Suppressor macrophage treated with lipopolysaccharide for 1 hour (primary cell): ENCODE results near the gene GRK1.

ENCODE experiments used
- DNase-seq, 3 donors: peaks; one replicate each; pipeline ENCODE4 v3.0.0-alpha.2; 2020 to 2022

GRK1 gene

DNA sequence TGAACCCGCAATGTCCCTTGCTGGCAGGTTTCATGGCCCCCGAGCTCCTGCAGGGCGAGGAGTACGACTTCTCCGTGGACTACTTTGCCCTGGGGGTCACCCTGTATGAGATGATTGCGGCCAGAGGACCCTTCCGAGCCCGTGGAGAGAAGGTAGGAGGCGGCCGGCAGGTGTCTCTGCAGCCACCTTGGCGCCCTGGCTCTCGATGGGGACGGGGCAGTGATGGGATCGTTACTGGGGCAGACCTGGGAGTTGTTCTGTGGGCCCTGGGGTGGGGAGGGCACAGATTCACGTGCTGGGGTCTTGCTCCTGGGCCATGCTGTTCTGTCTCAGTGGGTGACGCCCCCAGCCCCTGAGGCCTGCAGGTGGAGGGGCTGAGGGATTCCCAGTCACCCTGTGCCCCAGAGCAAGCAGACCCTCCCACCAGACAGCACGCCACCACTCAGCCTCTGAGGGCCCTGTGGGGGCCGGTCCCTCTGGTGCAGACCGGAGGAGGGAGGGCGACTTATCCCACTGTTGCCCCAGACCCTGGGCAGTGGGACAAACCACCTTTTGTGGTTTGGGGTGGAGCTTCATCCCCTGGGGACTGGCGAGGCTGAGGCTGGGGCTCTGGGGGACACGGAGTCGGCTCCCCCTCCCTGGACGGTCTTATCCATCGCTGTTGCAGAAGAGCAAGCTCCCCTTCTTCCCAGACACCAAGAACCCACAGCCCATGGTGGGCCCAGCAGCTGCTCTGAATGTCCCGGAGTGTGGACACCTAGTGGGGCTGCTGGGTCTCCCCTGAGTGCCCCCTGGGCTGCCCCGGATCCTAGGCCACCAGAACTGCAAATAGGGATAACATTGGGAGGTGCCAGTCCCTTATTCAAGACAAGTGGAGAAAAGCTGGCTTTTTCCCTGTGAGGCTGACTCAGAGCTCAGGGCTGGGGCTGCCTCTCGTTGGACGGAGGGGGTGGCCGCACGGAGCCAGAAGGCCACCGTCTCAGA is 64.5 kb downstream of the GRK1 start:
- no peak for DNase-seq

DNA sequence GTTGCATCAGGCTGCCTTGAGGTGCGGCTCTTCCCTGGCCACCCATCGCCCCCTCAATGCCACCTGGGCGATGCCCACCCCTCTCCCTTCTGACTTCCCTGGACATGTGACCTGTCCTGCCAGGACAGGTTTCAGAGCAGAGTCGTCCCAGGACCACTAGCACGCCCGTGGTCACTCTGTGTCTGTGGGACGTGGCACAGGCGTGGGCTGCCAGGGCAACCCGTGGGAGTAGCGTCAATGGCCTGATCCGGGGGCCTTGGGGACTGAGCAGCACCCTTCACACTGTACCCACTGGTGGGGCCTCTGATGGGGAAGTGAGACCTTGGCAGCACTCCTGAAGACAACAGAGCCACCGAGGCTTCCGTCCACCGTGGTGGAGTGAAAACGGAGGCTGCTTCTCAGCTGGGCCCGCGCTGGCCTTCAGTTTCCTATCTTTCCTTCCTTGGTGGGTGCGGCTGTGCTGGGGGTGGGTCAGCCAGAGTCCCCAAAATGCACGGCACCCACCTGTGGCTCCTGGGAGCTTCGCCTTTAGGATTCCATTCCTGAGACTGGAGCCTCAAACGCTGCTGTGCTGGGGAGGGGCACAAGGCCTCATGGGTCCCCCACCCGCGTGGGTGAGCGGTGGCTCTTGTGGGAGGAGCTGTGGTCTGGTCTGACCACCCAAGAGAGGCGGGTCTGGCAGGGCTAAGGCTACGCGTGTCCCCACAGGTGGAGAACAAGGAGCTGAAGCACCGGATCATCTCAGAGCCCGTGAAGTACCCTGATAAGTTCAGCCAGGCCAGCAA is 65.3 kb downstream of the GRK1 start:
- DNase-seq, result peak in 1 of 3 donors; percentile 7

DNA sequence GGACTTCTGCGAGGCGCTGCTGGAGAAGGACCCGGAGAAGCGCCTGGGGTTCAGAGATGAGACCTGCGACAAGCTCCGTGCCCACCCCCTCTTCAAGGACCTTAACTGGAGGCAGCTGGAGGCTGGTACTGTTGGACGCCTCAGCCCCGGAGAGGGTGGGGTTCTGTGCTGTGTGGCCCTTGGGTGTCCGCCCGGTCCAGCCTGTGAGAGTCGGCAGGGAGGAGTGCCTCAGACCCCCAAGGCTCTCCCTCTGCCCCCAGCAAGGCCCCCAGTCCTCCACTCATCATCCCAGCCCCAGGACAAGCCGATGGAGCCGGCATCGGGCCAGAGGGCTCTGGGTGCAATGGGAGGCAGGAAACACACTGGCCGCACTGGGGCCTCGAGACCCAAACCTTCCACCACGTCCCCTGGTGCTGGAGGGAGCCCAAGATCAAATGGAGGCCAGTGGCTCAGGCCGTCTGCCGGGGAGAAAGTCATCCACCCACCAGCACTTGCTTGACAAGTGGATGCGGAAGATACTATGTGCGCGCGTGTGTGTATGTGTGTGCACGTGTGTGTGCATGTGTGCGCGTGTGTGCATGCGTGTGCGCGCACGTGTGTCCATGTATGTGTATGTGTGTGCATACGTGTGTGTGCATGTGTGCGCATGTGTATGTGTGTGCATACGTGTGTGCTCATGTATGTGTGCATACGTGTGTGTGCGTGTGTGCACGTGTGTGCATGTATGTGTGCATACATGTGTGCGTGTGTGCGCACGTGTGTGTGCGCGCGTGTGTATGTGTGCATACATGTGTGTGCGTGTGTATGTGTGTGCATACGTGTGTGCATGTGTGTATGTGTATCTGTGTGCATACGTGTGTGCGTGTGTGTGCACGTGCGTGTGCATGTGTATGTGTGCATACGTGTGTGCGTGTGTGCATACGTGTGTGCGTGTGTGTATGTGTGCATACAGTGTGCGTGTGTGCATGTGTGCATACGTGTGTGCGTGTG is 66.2 kb downstream of the GRK1 start:
- DNase-seq, result no peak

DNA sequence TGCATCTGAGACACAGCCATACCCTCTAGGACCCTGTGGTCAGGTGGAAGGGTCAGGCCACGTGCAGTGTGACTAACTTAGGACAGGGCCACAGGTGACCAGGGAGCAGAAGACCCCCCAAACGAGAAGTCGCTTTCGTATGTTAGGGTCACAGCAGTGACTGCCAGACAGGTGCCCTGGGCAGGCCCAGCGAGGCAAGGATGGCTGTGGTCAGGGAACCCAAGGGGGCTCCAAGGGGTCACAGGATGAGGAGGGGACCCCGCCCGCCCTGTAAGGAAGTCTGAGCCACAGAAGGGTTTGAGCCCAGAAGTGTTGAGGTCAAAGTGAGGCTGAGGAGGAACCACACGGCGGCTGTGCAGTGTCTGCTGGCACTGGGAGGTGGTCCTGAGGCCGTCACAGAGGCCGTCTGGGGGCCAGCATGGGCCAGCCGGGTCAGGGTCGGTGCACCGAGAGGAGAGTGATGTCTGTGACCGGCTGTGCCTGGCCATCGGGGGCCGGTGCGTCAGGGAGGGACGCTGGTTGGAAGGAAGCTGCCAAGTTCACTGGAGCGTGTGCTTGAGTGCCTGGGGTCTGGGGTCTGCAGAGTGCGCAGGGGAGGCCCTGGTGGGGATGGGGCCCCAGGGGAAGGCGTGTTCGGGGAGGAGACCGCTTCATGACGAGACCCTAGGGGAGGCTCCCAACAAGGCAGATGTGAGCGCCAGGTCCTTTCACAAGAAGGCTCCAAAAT is 67.2 kb downstream of the GRK1 start:
- DNase-seq, result no peak

DNA sequence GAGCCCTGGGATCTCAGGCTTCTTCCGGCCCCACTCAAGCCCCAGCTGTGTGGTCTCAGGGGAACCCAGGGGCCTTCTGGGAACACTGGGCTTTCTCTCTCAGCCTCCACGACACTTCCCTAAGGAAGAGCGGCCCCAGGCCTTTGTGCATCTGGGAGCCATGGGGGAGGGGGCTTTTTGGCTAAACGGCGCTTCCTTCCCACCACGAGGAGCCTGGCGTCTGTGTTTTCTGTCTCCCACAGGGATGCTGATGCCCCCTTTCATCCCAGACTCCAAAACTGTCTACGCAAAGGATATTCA is 67.8 kb downstream of the GRK1 start:
- no peak for DNase-seq

DNA sequence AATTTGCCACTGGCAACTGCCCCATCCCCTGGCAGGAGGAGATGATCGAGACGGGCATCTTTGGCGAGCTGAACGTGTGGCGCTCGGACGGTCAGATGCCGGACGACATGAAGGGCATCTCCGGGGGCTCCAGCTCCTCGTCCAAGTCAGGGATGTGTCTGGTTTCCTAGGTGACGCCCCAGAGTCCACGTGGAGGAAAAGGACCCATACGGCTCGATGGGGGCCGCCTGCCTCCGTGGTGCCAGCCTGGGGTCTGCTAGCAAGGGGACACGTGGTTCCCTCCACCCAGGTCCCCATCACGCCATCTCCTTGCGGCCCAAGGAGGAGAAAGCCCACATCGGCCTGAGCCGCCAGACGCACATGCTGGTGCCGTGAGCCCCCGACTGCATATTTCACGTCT is 68.2 kb downstream of the GRK1 start:
- DNase-seq, result no peak

DNA sequence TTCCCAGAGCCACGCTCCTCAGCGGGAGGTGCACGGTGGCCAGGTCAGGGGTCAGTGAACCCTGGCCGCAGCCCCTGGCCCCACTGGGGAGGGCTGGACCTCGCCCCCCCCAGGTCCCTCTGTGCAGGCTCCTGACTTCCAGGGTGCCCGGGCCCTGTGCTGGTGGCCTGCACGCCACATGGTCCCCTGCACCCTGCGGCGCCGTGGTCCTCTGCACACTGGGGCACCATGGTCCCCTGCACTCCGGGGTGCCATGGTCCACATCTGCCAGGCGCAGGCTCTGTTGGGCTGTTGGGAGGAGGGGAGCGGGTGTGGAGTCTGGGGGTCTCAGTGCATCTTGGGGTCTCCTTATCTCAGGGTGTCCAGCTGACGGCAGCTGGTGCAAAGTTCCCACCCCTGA is 68.7 kb downstream of the GRK1 start:
- DNase-seq, result no peak

DNA sequence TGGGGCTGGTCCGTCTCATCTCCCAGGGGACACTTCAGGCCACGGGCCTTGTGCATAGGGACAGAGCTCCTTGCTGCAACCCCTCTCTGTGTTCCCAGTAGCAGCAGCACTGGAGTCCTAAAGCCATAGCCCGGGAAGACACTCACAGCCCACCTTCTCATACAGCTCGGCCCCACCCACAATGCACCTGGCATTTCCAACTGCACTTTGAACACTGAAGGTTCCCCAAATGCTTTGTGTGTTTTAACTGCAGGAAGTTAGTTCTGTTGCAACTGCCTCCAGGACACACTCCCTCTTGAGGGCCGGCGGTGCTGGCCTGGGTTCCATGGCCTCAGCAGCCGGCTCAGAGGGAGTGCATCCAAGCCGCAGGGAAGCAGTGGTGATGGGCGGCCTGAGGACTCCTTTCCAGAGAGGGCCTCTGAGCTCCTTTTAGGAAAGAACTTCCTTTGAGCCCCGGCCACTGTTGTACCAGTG is 69.3 kb downstream of the GRK1 start:
- DNase-seq, result no peak

DNA sequence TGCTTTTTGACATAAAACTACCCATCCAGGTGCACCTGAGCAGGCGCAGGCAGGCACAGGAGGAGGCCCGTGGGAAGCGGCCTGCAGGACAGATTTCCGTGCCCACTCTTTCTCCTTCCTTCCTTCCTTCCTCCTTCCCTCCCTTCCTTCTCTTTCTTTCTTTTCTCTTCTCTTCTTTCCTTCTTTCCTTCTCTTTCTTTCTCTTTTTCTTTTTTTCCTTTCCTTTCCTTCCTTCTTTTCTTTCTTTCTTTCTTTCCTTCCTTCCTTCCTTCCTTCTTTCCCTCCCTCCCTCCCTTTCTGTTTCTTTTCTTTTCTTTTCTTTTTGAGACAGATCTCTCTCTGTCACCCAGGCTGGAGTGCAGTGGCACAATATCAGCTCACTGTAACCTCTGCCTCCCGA is 70.8 kb downstream of the GRK1 start:
- DNase-seq, result no peak

DNA sequence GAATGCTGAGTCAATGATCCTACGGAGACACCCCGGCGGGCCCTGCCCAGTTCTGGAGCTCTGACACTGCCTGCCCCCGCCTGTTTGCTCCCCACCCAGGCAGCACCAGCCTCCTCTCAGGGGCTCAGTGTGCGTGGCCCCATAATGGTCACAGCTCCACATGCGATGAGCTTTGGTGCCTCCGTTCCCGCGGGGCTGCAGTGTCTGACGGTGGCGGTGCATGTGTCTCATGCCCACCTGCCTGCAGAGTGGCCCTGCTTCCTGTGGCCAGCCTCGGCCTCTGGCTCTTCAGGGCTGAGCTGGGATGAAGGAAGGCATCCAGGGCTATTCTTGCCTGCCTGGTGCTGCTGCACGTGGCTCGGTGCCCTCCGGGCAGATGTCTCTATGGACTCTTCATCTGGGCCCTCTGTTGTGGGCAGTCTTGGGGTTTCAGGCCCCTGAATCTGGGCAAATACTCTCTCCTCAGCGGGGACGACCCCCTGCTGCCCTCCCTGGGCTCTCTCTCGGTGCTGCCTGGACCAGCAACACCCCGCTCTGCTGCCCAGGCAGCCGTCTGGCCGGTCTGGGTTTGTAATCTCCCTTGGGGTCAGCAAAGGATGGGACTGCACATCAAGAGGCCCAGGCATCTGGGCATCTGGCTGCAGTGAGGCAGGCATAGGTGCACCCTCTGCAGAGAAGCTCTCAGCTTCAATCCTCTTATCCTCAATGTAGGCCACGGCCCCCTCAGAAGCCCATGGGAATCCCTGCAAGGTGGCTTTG is 72.7 kb downstream of the GRK1 start:
- no peak for DNase-seq

DNA sequence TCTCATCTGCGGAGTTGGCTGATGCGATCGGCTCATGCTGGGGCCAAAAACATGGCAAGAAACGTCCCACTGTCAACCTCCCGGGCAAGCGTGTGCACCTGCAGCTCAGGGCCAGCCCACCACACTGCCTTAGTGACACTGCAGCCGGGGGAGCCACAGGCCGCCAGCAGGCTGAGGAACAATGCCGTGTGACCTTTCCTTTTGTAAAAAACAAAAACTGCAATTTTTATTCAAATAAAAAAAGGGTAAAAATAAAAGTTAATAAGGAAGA is 73.2 kb downstream of the GRK1 start:
- DNase-seq, result no peak

DNA sequence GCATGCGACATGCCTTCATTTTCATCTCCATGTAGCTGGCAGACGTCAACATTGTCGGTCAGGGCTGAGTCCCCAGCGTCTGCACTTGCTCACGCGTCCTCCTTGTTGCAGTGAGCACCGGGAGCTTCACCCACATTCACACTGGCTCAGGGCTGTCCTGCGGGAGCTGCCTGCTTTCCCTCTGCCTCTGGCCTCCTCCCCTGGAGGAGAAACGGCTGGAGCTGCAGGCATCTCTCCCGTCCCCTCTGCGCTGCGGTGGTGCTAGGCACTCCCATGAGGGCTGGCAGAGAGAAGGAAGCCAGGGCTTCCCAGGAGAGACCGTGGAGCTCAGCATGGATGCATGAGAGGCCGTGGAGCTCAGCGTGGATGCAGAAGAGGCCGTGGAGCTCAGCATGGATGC is 73.6 kb downstream of the GRK1 start:
- DNase-seq, result no peak

DNA sequence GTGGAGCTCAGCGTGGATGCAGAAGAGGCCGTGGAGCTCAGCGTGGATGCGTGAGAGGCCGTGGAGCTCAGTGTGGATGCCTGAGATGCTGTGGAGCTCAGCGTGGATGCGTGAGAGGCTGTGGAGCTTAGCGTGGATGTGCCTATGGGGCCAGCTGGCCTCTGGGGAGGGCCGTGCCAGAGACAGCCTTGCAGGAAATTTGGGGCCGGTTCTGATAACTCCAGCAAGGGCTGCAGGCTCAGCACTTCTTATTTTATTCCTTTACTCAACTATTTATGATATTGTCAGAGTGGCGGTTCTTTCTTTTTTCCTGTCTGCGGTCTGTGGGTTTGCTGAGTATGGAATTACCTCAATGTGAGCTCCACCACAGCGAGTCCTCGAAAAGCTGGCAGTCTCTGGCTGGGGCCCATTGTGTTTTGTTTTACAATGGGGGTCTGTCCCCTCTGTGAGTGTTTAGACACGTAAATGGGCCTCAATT is 74.2 kb downstream of the GRK1 start:
- peak in 1 of 3 donors; percentile 10 for DNase-seq

DNA sequence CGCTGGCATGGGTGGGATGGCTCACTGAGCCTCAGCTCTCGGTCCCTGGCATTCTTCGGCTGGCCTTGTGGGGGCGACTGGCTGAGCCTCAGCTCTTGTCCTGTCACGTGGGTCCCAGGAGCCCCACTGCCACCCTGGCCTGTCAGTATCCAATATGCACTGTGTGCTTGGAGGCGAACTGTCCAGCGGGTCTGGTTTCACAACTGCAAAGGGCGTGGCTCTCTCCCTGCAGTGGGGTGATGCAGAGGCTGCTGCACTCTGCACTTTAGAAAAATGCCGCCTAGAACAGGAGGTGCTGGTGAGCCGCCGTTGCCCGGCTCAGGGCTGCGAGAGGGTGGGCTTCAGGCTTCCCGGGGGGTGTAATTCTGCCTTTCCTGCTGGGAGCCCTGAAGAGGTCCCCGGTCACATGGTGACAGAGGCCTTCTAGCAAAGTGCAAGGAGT is 75.0 kb downstream of the GRK1 start:
- DNase-seq, result peak; percentile 67 to 80 (median 68)

DNA sequence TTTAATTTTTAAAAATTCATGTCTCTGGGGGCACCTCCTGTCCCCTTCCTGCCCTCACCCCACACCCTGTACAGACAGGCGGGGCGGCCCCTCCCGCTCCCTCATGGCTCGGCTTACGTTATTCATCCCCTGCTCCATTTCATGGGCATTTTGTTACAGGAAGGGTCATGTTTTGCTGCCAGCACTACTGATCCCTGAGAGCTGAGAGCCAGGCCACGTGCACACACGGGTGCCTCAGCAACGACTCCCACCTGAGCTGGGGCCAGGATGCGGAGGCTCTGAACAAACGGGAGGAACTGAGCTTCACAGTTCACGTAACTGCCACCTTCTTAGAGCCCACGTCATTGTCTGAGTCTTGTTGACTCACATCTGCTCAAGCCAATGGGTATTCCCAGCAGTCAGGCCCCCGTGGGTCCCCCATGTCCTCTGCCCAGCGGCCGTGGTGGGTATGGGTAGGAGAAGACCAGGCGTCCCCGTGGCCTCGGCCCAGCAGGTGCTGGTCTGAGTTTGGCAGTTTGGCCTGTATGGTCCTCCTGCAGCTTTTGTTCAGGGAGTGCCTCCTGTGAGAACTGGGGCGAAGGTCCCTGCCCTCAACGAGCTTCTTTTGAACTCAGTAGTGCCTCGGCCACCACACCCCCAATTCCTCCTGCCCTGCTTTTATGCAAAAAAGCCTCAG is 75.6 kb downstream of the GRK1 start:
- peak in 1 of 3 donors; percentile 14 for DNase-seq

DNA sequence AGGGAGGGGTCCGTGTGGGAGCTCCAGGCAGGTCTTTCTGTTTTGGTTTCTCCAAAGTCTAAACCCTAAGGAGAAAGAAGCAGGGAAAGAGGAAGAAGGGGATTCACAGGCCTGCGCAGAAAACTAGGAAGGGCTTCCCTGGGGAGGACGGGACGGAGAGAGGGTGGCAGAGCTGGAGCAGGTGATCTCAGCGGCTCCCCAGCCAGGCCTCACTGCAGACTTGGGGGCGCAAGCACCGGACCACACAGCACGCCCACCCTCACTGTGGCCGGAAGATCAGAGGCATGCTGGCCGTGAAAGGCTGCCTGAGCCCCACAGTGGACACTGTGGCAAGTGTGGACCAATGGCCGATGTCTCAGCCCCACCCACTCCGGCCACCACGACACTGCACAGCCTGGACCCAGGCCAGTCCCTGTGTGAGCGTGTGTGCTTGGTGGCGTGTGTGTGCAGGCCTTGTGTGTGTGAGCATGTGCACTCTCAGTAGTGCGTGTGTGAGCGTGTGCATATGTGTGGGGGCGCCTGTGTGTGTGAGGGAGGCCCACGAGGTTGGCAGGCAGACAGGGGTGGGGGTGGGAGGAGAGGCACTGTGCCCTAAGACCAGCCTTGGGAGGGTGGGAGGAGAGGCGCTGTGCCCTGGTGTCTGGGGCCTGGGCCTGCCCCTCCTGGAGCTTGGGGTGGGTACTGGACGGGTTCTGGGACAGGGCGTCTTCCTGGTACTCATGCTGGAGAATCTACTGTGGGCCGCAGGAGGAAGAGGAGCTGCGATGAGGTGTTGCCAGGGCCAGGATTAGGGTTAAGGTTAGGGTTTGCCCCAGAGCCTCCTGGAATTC is 76.6 kb downstream of the GRK1 start:
- no peak for DNase-seq

DNA sequence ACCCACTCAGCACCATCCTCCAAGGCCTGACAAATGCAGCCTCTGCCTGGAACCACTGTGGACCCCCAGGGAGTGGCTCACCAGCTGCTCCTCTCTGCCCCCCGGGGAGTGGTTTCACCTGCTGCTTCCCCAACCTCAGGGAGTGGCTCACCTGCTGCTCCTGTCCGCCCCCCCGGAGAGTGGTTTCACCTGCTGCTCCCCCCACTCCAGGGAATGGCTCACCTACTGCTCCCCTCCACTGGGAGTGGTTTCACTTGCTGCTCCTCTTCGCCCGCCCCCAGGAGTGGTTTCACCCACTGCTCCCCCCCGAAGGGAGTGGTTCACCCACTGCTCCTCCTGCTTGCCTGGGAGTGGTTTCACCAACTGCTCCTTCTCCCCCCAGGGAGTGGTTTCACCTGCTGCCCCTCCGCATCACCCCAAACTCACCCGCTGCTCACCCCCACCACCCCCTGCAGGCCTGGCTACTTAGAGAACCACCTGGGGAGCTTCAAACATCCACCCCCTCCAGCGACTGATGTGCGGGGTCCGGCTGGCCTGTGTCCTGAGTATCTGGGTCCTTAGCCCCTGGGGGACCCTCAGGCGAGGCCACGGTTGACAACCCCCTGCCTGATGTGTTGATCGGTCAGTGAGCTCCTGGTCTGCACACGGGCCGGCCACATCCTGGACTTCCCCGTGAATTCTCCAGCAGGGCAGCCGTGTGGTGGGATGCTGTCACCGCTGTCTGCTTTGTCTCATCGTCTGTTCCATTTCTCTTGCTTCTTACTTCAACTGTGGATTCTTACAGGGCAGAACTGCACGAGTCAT is 77.4 kb downstream of the GRK1 start:
- DNase-seq, result no peak

DNA sequence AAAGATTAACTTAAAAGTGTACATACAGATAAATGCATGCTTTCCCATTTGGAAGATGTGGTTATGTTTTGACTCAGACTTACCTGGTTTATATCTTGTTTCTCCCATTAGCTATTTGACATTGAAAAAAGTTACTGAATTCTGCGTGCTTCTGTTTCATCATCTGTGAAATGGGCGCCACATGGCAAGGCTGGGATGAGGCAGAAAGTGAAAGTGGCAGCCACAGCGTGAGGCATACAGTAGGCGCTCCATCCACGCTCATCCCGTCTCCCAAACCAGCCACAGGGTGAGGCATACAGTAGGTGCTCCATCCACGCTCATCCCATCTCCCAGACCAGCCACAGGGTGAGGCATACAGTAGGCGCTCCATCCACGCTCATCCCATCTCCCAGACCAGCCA is 78.0 kb downstream of the GRK1 start:
- no peak for DNase-seq
